OCI-LY1 (cell line): ENCODE results near the gene NOX1.
"Not testable (repeated sequence)": the region's sequence is repeated elsewhere in the genome, so short reads cannot be mapped to it uniquely, and the experiment has no call there.

ENCODE experiments used
- H2AFZ ChIP-seq: fragments of 200-600 bp; sonication (generic), shearing (Covaris generic); 2 replicates; pipeline ENCODE4 v1.6.0; 2014; ENCODE audit warnings: antibody characterized with exemption, mild to moderate bottlenecking, low read length
- H3F3A ChIP-seq: fragments of 200-600 bp; sonication (generic), shearing (Covaris generic); 2 replicates; pipeline ENCODE4 v1.6.0; 2014; ENCODE audit warnings: mild to moderate bottlenecking, antibody characterized with exemption, low read length, moderate library complexity; ENCODE audit not compliant: insufficient read depth
- H3K27ac ChIP-seq: fragments of 200-600 bp; sonication (generic); 2 replicates; pipeline ENCODE4 v1.5.1; 2014; ENCODE audit warnings: low read length, mixed run types, mild to moderate bottlenecking, low read depth; ENCODE audit not compliant: poor library complexity, severe bottlenecking
- H3K27me3 ChIP-seq: fragments of 200-600 bp; sonication (generic); 2 replicates; pipeline ENCODE4 v1.6.0; 2014; ENCODE audit warnings: antibody characterized with exemption, mild to moderate bottlenecking, low read length, moderate library complexity; ENCODE audit not compliant: insufficient read depth
- H3K36me3 ChIP-seq: fragments of 200-600 bp; sonication (generic); 2 replicates; pipeline ENCODE4 v1.6.1; 2014; ENCODE audit warnings: mild to moderate bottlenecking, antibody characterized with exemption, low read length, moderate library complexity, mixed read lengths; ENCODE audit not compliant: insufficient read depth
- H3K4me1 ChIP-seq: fragments of 200-600 bp; sonication (generic); 2 replicates; pipeline ENCODE4 v1.5.1; 2014; ENCODE audit warnings: mild to moderate bottlenecking, low read length, moderate library complexity; ENCODE audit not compliant: insufficient read depth, severe bottlenecking
- H3K4me2 ChIP-seq: fragments of 200-600 bp; sonication (generic), shearing (Covaris generic); 2 replicates; pipeline ENCODE4 v1.6.1; 2014; ENCODE audit warnings: low read length
- H3K4me3 ChIP-seq: fragments of 200-600 bp; sonication (generic); 2 replicates; pipeline ENCODE4 v1.5.1; 2014; ENCODE audit warnings: low read length, low read depth, mild to moderate bottlenecking, mixed read lengths; ENCODE audit not compliant: poor library complexity, severe bottlenecking
- H3K79me2 ChIP-seq: fragments of 200-600 bp; shearing (Covaris generic); 2 replicates; pipeline ENCODE4 v1.6.1; 2016; ENCODE audit warnings: mixed run types, low read length, mixed read lengths; ENCODE audit not compliant: insufficient read depth
- H3K9ac ChIP-seq: fragments of 200-600 bp; sonication (generic), shearing (Covaris generic); 2 replicates; pipeline ENCODE4 v1.6.1; 2014; ENCODE audit warnings: mild to moderate bottlenecking, low read length, mixed read lengths
- H3K9me2 ChIP-seq: fragments of 200-600 bp; sonication (generic), shearing (Covaris generic); 2 replicates; pipeline ENCODE4 v1.6.1; 2014; ENCODE audit warnings: low read depth, mild to moderate bottlenecking, low read length, mixed read lengths
- H3K9me3 ChIP-seq: fragments of 200-600 bp; shearing (Covaris generic); 2 replicates; pipeline ENCODE4 v1.6.1; 2014; ENCODE audit warnings: low read length, mixed read lengths
- H4K20me1 ChIP-seq: fragments of 200-600 bp; sonication (generic), shearing (Covaris generic); 2 replicates; pipeline ENCODE4 v1.6.0; 2016; ENCODE audit warnings: mild to moderate bottlenecking, low read length; ENCODE audit not compliant: insufficient read depth
- EZH2 ChIP-seq: fragments of 200-600 bp; sonication (generic), shearing (Covaris generic); IDR thresholded peaks from 2 replicates; pipeline ENCODE4 v1.8.0; 2017; ENCODE audit warnings: borderline replicate concordance, mixed run types, mild to moderate bottlenecking, antibody characterized with exemption, low read length, moderate library complexity, mixed read lengths
- TF ChIP-seq, protein P1 (sequence below): fragments of 200-600 bp; sonication (generic), shearing (Covaris generic); IDR thresholded peaks from 2 replicates; pipeline ENCODE4 v1.5.1; 2017; ENCODE audit warnings: mild to moderate bottlenecking, antibody characterized with exemption, low read length, moderate library complexity, mixed read lengths

The NOX1 gene

DNA sequence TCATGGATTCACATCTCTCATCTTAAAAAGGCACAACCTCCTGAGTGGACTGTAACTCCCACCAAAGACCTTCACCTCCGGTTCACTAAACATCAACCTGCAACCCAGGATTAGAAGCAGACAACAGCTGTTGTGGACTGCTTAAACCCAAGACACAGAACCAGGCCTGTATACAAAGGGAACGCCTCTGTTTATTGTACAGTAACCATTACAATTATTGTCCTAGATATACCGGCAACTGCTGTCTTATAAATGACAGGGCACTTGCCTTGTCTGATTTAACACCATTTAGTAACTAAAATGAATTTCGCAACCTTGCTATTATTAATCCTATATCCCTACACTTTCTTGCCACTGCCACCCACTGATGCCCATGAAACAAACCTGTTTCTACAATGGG is 76.8 kb downstream of the NOX1 start:
- TF ChIP-seq, protein P1, sequence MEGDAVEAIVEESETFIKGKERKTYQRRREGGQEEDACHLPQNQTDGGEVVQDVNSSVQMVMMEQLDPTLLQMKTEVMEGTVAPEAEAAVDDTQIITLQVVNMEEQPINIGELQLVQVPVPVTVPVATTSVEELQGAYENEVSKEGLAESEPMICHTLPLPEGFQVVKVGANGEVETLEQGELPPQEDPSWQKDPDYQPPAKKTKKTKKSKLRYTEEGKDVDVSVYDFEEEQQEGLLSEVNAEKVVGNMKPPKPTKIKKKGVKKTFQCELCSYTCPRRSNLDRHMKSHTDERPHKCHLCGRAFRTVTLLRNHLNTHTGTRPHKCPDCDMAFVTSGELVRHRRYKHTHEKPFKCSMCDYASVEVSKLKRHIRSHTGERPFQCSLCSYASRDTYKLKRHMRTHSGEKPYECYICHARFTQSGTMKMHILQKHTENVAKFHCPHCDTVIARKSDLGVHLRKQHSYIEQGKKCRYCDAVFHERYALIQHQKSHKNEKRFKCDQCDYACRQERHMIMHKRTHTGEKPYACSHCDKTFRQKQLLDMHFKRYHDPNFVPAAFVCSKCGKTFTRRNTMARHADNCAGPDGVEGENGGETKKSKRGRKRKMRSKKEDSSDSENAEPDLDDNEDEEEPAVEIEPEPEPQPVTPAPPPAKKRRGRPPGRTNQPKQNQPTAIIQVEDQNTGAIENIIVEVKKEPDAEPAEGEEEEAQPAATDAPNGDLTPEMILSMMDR = no peak
- TF ChIP-seq EZH2 = no peak
- H3K4me2 ChIP-seq = no peak overlapping the region
- no peaks in the 10 kb centered on the region for H3F3A ChIP-seq
- H3K9ac ChIP-seq = no peak overlapping the region
- no peaks in the 10 kb centered on the region for H3K9me2 ChIP-seq
- H3K4me3 ChIP-seq = no peak overlapping the region
- H3K36me3 ChIP-seq = no peaks in the 10 kb centered on the region
- no peaks in the 10 kb centered on the region for H4K20me1 ChIP-seq
- H3K27me3 ChIP-seq = no peaks in the 10 kb centered on the region
- H3K79me2 ChIP-seq = no peaks in the 10 kb centered on the region
- H3K9me3 ChIP-seq = no peaks in the 10 kb centered on the region
- H3K27ac ChIP-seq = no peak overlapping the region
- H2AFZ ChIP-seq = no peak overlapping the region
- no peaks in the 10 kb centered on the region for H3K4me1 ChIP-seq

DNA sequence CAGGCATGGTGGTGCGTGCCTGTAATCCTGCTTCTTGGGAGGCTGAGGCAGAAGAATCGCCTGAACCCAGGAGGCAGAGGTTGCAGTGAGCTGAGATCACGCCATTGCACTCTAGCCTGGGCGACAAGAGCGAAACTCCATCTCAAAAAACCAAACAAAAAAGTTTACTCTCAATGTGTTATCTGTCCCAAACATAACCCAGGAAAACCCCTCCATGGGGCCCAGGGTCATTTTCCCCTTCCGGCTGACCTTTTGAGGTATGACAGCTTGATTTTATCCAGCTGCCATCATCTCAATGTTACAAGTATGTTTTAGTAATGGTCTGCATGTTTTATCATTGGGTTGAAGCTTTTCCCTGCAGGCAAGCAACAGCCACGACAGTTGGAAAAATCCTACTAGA is 77.8 kb downstream of the NOX1 start:
- not testable (repeated sequence) for H3K27me3 ChIP-seq, H4K20me1 ChIP-seq, H3K4me2 ChIP-seq, H3K9ac ChIP-seq, H3K27ac ChIP-seq, H3K4me3 ChIP-seq, H3K9me3 ChIP-seq, H2AFZ ChIP-seq, H3K36me3 ChIP-seq, H3K4me1 ChIP-seq, H3K9me2 ChIP-seq, H3K79me2 ChIP-seq, H3F3A ChIP-seq
